HepG2 (cell line): ENCODE results near the gene NT5DC1. TPM values are rescaled to one million over a fixed set of nuclear protein-coding genes. Genes with fewer than 3 reads are reported as not detected.

Experiments
- ATF2 ChIP-seq: sonication (generic); formaldehyde crosslinking; IDR thresholded peaks from 2 replicates; pipeline ENCODE4 v1.4.0; 2020; ENCODE audit warnings: missing genetic modification reagents
- BCLAF1 ChIP-seq: fragments of 450-650 bp; IDR thresholded peaks from 2 replicates; pipeline ENCODE4 v1.6.1; 2017; ENCODE audit warnings: mild to moderate bottlenecking
- FOXP1 ChIP-seq, 2 experiments: fragments of 450-650 bp in 1 of 2; IDR thresholded peaks; 2 replicates each; pipeline ENCODE4 v1.6.1; 2017 to 2018; ENCODE audit warnings: antibody characterized with exemption in 1 of 2
- HNRNPLL ChIP-seq: fragments of 200-400 bp; formaldehyde crosslinking; IDR thresholded peaks from 2 replicates; pipeline ENCODE4 v1.6.1; 2017; ENCODE audit warnings: mild to moderate bottlenecking, low read depth, low read length; ENCODE audit not compliant: poor library complexity, severe bottlenecking
- KDM1A ChIP-seq: IDR thresholded peaks from 2 replicates; pipeline ENCODE4 v1.6.1; 2016; ENCODE audit warnings: missing compliant biosample characterization
- MAFG ChIP-seq: sonication (generic); formaldehyde crosslinking; IDR thresholded peaks from 2 replicates; pipeline ENCODE4 v1.5.1; 2020; ENCODE audit warnings: mild to moderate bottlenecking, missing genetic modification reagents
- MEF2D ChIP-seq: sonication (generic); formaldehyde crosslinking; IDR thresholded peaks from 2 replicates; pipeline ENCODE4 v1.5.1; 2020; ENCODE audit warnings: mild to moderate bottlenecking, missing genetic modification reagents
- MTA1 ChIP-seq: sonication (generic); formaldehyde crosslinking; IDR thresholded peaks from 2 replicates; pipeline ENCODE4 v1.4.0; 2020; ENCODE audit warnings: missing genetic modification reagents, mild to moderate bottlenecking, borderline replicate concordance
- PAF1 ChIP-seq: IDR thresholded peaks from 2 replicates; pipeline ENCODE4 v1.6.1; 2016; ENCODE audit warnings: missing genetic modification reagents, missing compliant biosample characterization
- RFXANK ChIP-seq: IDR thresholded peaks from 2 replicates; pipeline ENCODE4 v1.6.1; 2016
- TCF7 ChIP-seq: sonication (generic); IDR thresholded peaks from 2 replicates; pipeline ENCODE4 v1.6.1; 2016; ENCODE audit warnings: antibody characterized with exemption, low read depth
- ZBTB42 ChIP-seq: sonication (generic); formaldehyde crosslinking; IDR thresholded peaks from 2 replicates; pipeline ENCODE4 v1.5.0; 2020; ENCODE audit warnings: mild to moderate bottlenecking, missing genetic modification reagents
- ZGPAT ChIP-seq: IDR thresholded peaks from 2 replicates; pipeline ENCODE4 v1.6.1; 2016; ENCODE audit warnings: mild to moderate bottlenecking
- ZNF275 ChIP-seq: sonication (generic); formaldehyde crosslinking; IDR thresholded peaks from 2 replicates; pipeline ENCODE4 v1.8.0; 2022; ENCODE audit warnings: missing genetic modification reagents, mild to moderate bottlenecking, inconsistent platforms, borderline replicate concordance
- ZNF609 ChIP-seq: sonication (generic); formaldehyde crosslinking; IDR thresholded peaks from 2 replicates; pipeline ENCODE4 v1.4.0; 2020; ENCODE audit warnings: mild to moderate bottlenecking, missing genetic modification reagents, borderline replicate concordance
- ZNF691 ChIP-seq: sonication (generic); formaldehyde crosslinking; IDR thresholded peaks from 2 replicates; pipeline ENCODE4 v1.4.0; 2020; ENCODE audit warnings: missing genetic modification reagents, low read depth, mild to moderate bottlenecking, borderline replicate concordance
- polyA plus RNA-seq, 8 experiments: library from polyadenylated mRNA; depleted of rRNA in 3 of 8; stranded (reverse) in 7 of 8; unstranded in 1 of 8; fragments of >200 nt; fragmentation: Illumina TruSeq in 4 of 8; extraction: Trizol in 4 of 8; gene quantifications; 2 replicates each; pipeline versions ENCODE4 v1.2.1 to v1.2.3, GENCODE V29; 2011 to 2016; ENCODE audit warnings: low read depth in 4 of 8, missing spikeins in 1 of 8, mixed read lengths in 1 of 8; ENCODE audit not compliant: insufficient read depth in 1 of 8
- total RNA-seq, 5 experiments: library from RNA; depleted of rRNA; stranded (reverse); fragments of >200 nt; fragmentation: Illumina TruSeq; extraction: Trizol; gene quantifications; 2 replicates each; pipeline ENCODE4 v1.2.3, GENCODE V29; 2016; ENCODE audit warnings: low read depth in 1 of 5

The NT5DC1 gene
- total and polyA plus RNA-seq, 2 of the 13 experiments (the other 11 are each of a cell fraction or from before 2014, with no cell fraction given) = 27.0 to 56.1 TPM

- TF ChIP-seq ATF2 (CRISPR knock-in tag) = peak; percentile 58; the same call in 1 of the 2 replicates
- no peak for TF ChIP-seq MTA1 (CRISPR knock-in tag)
- TF ChIP-seq ZNF609 (CRISPR knock-in tag) = no peak
- TF ChIP-seq ZNF691 (CRISPR knock-in tag) = no peak
- no peak for TF ChIP-seq KDM1A (CRISPR knock-in tag)
- no peak for TF ChIP-seq MEF2D
- no peak for TF ChIP-seq ZBTB42 (CRISPR knock-in tag)
- no peak for TF ChIP-seq MAFG (CRISPR knock-in tag)
- TF ChIP-seq RFXANK (CRISPR knock-in tag) = no peak
- TF ChIP-seq ZNF275 (CRISPR knock-in tag) = no peak
- TF ChIP-seq PAF1 (CRISPR knock-in tag) = no peak
- TF ChIP-seq BCLAF1 = no peak
- TF ChIP-seq FOXP1 (IDR thresholded peaks at IDR 0.05) = no peak
- TF ChIP-seq FOXP1 (CRISPR knock-in tag; IDR thresholded peaks at IDR 0.05) = no peak
- no peak for TF ChIP-seq TCF7
- TF ChIP-seq HNRNPLL = no peak
- TF ChIP-seq ZGPAT (CRISPR knock-in tag) = peak; percentile 50; the same call in 1 of the 2 replicates
These were observed 168.1 kb downstream of the NT5DC1 start (continued) for GRCh38 chr6:116268589-116269293.
